K562 (cell line): ENCODE measurements around the gene ARSA. TPM values are rescaled to one million over a fixed set of nuclear protein-coding genes. Genes with fewer than 3 reads are reported as not detected.
A peak's percentile ranks its signal among the peaks of the same experiment; 100 is the strongest.

Experiments used
- BDP1 ChIP-seq: IDR thresholded peaks from 3 replicates; pipeline ENCODE4 v1.6.1; 2011; ENCODE audit not compliant: insufficient read length, insufficient read depth
- CXXC5 ChIP-seq: fragments of 250-450 bp; sonication (Bioruptor Pico); IDR thresholded peaks from 2 replicates; pipeline ENCODE4 v1.8.0; 2022; ENCODE audit warnings: inconsistent platforms, mild to moderate bottlenecking, moderate library complexity
- DACH1 ChIP-seq: fragments of 450-650 bp; IDR thresholded peaks from 2 replicates; pipeline ENCODE4 v1.6.1; 2018; ENCODE audit not compliant: partially characterized antibody
- FOXK1 ChIP-seq: sonication (generic); formaldehyde crosslinking; IDR thresholded peaks from 2 replicates; pipeline ENCODE4 v1.8.0; 2022; ENCODE audit warnings: missing genetic modification reagents, mild to moderate bottlenecking, borderline replicate concordance
- KDM5B ChIP-seq: fragments of 200-600 bp; sonication (generic); IDR thresholded peaks from 2 replicates; pipeline ENCODE4 v1.6.1; 2012; ENCODE audit warnings: low read depth, mild to moderate bottlenecking, moderate library complexity, low read length, control low read depth, inconsistent platforms; ENCODE audit not compliant: insufficient replicate concordance
- NR2C2 ChIP-seq, 2 experiments: fragments of 200-800 bp in 1 of 2; sonication (Bioruptor generic) in 1 of 2; sonication (generic) in 1 of 2; formaldehyde crosslinking in 1 of 2; IDR thresholded peaks; 2 replicates each; pipeline versions ENCODE4 v1.6.1 to v1.8.0; 2016 to 2022; ENCODE audit warnings: mild to moderate bottlenecking in 1 of 2, missing compliant biosample characterization in 1 of 2, missing genetic modification characterization in 1 of 2, missing genetic modification reagents in 1 of 2
- RCOR1 ChIP-seq, 2 experiments: IDR thresholded peaks; 2 replicates each; pipeline ENCODE4 v1.6.1; 2012; ENCODE audit warnings: low read depth in 2 of 2, low read length in 2 of 2, borderline replicate concordance in 1 of 2, improper control_type of control experiment in 1 of 2
- TAF1 ChIP-seq: IDR thresholded peaks from 2 replicates; pipeline ENCODE4 v1.6.1; 2011; ENCODE audit warnings: mild to moderate bottlenecking, low read length, moderate library complexity; ENCODE audit not compliant: insufficient read depth, control insufficient read depth, severe bottlenecking; ENCODE audit errors: extremely low read depth
- TAF7 ChIP-seq: fragments of 450-650 bp; IDR thresholded peaks from 2 replicates; pipeline ENCODE4 v1.6.1; 2016; ENCODE audit warnings: missing genetic modification characterization, missing compliant biosample characterization
- ZBED1 ChIP-seq: IDR thresholded peaks from 2 replicates; pipeline ENCODE4 v1.6.1; 2014
- ZNF140 ChIP-seq: fragments of 250-450 bp; sonication (Bioruptor Pico); IDR thresholded peaks from 2 replicates; pipeline ENCODE4 v1.8.0; 2021; ENCODE audit warnings: moderate library complexity, mild to moderate bottlenecking, inconsistent platforms
- polyA plus RNA-seq, 8 experiments: library from polyadenylated mRNA; depleted of rRNA in 4 of 8; stranded (reverse) in 5 of 8; unstranded in 3 of 8; fragments of >200 nt; fragmentation: Nextera tagmentation in 2 of 8; fragmentation: Illumina TruSeq in 1 of 8; extraction: Ambion mirVana in 2 of 8; extraction: Trizol in 1 of 8; gene quantifications; 2 replicates each; pipeline versions ENCODE4 v1.2.1 to v1.2.3, GENCODE V29; 2011 to 2014; ENCODE audit warnings: inconsistent platforms in 1 of 8, missing spikeins in 1 of 8
- total RNA-seq, 7 experiments: library from RNA; depleted of rRNA in 6 of 7; stranded (reverse); fragments of >200 nt in 6 of 7; fragmentation: Illumina TruSeq in 2 of 7; extraction: Trizol in 2 of 7; gene quantifications; 2 replicates each; pipeline versions ENCODE4 v1.2.1 to v1.2.3, GENCODE V29; 2011 to 2021; ENCODE audit warnings: low replicate concordance in 1 of 7
- TF ChIP-seq, protein P1 (sequence below): fragments of 250-450 bp; sonication (Bioruptor Pico); IDR thresholded peaks from 2 replicates; pipeline ENCODE4 v1.5.1; 2021; ENCODE audit warnings: mild to moderate bottlenecking
- TF ChIP-seq, protein P2 (sequence below): fragments of 450-650 bp; IDR thresholded peaks from 2 replicates; pipeline ENCODE4 v1.6.1; 2017; ENCODE audit warnings: antibody characterized with exemption, mild to moderate bottlenecking
- TF ChIP-seq, protein P3 (sequence below): fragments of 450-650 bp; formaldehyde crosslinking; IDR thresholded peaks from 2 replicates; pipeline ENCODE4 v1.4.0; 2020; ENCODE audit warnings: mild to moderate bottlenecking, mixed read lengths
- TF ChIP-seq, protein P4 (sequence below): fragments of 250-450 bp; sonication (Bioruptor Pico); IDR thresholded peaks from 2 replicates; pipeline ENCODE4 v1.5.0; 2021; ENCODE audit warnings: mild to moderate bottlenecking, moderate library complexity

The ARSA gene
- total and polyA plus RNA-seq, 9 of the 15 experiments (the other 6 are each of a cell fraction or from before 2014, with no cell fraction given) = 0.32 to 10.9 (median 1.8) TPM; not detected in 1

DNA sequence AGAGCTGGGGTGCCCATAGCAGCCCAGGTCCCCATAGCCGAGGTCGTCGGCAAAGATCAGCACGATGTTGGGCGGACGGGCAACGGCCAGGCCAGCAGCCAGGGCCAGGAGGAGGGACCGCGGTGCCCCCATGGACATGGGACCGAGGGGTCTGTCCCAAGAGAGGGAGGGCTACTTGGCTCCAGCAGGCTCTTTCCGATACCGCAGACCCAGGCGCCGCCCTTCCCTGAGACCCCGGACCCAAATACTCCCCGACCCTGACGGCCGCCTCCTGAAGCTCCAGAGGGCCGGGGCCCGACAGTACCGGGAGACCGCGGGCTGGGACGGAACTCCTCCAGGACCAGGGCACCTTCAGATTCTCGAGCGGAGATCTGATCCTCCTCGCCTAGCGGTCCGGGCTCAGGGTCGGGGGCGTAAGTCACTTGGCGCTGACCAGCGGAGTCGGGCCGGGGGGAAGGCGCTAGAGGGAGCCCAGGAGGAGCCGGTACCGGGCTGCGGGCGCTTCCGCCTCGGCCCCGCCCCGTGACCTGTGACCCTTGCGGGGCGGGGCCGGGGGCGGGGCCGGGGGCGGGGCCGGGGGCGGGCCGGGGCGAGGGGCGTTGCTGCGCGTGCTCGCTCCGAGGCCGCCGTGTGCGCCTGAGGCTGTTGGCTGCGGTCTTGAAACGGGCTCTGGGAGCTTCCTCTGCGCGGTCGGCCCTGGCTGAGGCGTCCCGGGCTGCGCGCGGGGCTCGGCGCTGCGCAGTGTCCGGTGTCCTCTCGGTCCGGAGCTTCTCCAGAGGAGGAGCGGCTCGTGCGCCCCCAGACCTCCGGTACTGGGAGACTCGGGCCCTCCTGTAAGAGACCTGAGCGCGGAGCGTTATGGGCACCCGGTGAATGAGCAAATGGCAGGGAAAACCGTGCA is at the start of gene ARSA (continued):
- TF ChIP-seq, protein P1, sequence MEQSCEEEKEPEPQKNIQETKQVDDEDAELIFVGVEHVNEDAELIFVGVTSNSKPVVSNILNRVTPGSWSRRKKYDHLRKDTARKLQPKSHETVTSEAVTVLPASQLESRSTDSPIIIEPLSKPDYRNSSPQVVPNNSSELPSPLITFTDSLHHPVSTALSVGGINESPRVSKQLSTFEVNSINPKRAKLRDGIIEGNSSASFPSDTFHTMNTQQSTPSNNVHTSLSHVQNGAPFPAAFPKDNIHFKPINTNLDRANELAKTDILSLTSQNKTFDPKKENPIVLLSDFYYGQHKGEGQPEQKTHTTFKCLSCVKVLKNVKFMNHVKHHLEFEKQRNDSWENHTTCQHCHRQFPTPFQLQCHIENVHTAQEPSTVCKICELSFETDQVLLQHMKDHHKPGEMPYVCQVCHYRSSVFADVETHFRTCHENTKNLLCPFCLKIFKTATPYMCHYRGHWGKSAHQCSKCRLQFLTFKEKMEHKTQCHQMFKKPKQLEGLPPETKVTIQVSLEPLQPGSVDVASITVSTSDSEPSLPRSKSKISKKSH (CRISPR knock-in tag) = no peak
- TF ChIP-seq ZBED1 (no peak), NR2C2 (CRISPR knock-in tag; IDR thresholded peaks at IDR 0.05) (peak; percentile 84), NR2C2 (tag; IDR thresholded peaks at IDR 0.05) (peak; percentile 98), ZNF140 (CRISPR knock-in tag) (no peak), FOXK1 (CRISPR knock-in tag) (no peak), TAF1 (peak; percentile 41), CXXC5 (CRISPR knock-in tag) (peak; percentile 49; the same call in 1 of the 2 replicates), BDP1 (no peak), TAF7 (no peak), DACH1 (no peak), KDM5B (peak; percentile 56), RCOR1 (IDR thresholded peaks at IDR 0.05; ENCODE audit: borderline replicate concordance in 1 of 2, low read depth in 2 of 2, low read length in 2 of 2) (no peak)
- TF ChIP-seq, protein P2, sequence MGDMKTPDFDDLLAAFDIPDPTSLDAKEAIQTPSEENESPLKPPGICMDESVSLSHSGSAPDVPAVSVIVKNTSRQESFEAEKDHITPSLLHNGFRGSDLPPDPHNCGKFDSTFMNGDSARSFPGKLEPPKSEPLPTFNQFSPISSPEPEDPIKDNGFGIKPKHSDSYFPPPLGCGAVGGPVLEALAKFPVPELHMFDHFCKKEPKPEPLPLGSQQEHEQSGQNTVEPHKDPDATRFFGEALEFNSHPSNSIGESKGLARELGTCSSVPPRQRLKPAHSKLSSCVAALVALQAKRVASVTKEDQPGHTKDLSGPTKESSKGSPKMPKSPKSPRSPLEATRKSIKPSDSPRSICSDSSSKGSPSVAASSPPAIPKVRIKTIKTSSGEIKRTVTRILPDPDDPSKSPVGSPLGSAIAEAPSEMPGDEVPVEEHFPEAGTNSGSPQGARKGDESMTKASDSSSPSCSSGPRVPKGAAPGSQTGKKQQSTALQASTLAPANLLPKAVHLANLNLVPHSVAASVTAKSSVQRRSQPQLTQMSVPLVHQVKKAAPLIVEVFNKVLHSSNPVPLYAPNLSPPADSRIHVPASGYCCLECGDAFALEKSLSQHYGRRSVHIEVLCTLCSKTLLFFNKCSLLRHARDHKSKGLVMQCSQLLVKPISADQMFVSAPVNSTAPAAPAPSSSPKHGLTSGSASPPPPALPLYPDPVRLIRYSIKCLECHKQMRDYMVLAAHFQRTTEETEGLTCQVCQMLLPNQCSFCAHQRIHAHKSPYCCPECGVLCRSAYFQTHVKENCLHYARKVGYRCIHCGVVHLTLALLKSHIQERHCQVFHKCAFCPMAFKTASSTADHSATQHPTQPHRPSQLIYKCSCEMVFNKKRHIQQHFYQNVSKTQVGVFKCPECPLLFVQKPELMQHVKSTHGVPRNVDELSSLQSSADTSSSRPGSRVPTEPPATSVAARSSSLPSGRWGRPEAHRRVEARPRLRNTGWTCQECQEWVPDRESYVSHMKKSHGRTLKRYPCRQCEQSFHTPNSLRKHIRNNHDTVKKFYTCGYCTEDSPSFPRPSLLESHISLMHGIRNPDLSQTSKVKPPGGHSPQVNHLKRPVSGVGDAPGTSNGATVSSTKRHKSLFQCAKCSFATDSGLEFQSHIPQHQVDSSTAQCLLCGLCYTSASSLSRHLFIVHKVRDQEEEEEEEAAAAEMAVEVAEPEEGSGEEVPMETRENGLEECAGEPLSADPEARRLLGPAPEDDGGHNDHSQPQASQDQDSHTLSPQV = no peak
- TF ChIP-seq, protein P3, sequence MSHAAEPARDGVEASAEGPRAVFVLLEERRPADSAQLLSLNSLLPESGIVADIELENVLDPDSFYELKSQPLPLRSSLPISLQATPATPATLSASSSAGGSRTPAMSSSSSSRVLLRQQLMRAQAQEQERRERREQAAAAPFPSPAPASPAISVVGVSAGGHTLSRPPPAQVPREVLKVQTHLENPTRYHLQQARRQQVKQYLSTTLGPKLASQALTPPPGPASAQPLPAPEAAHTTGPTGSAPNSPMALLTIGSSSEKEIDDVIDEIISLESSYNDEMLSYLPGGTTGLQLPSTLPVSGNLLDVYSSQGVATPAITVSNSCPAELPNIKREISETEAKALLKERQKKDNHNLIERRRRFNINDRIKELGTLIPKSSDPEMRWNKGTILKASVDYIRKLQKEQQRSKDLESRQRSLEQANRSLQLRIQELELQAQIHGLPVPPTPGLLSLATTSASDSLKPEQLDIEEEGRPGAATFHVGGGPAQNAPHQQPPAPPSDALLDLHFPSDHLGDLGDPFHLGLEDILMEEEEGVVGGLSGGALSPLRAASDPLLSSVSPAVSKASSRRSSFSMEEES (CRISPR knock-in tag) = no peak
- TF ChIP-seq, protein P4, sequence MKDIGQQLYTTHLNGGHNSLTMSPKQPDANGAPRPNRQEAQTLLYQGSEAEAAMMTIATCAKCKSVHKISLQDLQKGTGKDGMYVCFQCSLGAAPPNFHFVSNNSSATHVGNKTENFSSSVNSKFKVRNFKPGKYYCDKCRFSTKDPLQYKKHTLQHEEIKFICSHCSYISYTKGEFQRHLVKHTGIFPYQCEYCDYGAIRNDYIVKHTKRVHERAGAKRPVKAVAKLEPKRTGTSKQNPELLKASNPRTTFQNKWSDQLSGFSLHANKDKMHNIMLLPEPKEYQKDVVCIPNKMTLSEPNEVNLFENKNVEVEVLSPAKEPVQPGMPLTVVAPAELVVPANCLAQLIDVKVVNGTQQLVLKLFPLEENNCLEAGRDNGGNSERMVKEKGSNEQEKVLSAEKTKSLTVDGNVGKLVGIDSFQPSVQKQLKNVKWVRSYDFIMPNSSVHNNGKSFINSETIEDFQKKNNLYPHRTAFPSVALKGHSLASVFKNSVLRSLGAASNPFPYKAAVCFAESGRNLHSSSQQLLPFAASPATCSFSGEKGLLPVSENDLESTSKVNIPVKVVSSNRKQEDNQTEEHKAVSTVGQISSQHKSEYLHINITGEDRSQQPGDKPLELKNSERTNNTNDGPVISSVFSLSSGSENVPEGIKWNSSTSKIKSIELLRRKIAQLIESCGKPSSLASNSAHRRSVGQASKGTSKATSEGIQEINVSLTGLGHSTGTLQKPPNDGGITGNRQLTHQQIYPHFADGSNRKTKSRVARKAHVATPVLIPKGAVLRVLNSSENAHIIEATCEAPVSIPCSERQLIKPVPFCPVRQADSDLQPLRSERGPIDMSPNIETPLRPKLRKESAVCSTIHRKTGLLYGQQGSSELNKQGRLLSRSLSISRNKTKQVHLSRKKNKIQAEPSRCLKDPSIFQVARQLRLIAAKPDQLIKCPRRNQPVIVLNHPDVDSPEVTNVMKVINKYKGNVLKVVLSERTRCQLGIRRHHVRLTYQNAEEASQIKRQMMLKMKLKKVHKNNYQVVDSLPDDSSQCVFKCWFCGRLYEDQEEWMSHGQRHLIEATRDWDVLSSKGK (CRISPR knock-in tag) = no peak
